NCI-H1105 treated with DMSO at 0.1 percent for 48 hours (cell line): ENCODE data around the gene HEPACAM.

Source experiments
- DNase-seq: peaks from one replicate; lab custom pipeline; 2025; lab: John Stamatoyannopoulos, UW

HEPACAM gene

GRCh38 chr11:124942466-124943253, 6.8 kb upstream of the HEPACAM start:
- DNase-seq, result no peak

- no peak for DNase-seq
These were observed 5.9 kb upstream of the HEPACAM start for GRCh38 chr11:124941703-124942102.

- DNase-seq, result no peak
These were observed 3.1 kb upstream of the HEPACAM start for GRCh38 chr11:124938970-124939369.

GRCh38 chr11:124938206-124938765, 2.4 kb upstream of the HEPACAM start:
- DNase-seq, result no peak

GRCh38 chr11:124937336-124937935, 1.6 kb upstream of the HEPACAM start:
- no peak for DNase-seq

GRCh38 chr11:124934862-124935547, 842 bp downstream of the HEPACAM start:
- no peak for DNase-seq

GRCh38 chr11:124930799-124931198, 5.0 kb downstream of the HEPACAM start:
- no peak for DNase-seq

GRCh38 chr11:124928942-124929665, 6.7 kb downstream of the HEPACAM start:
- DNase-seq, result no peak

- no peak for DNase-seq
These were observed 12.6 kb downstream of the HEPACAM start for GRCh38 chr11:124923296-124923695.

- DNase-seq, result no peak
These were observed 13.0 kb downstream of the HEPACAM start for GRCh38 chr11:124922831-124923230.

- no peak for DNase-seq
These were observed 14.8 kb downstream of the HEPACAM start for GRCh38 chr11:124920870-124921609.

- DNase-seq, result no peak
These were observed 15.5 kb downstream of the HEPACAM start for GRCh38 chr11:124920356-124920755.

- no peak for DNase-seq
These were observed 15.9 kb downstream of the HEPACAM start for GRCh38 chr11:124919898-124920297.

GRCh38 chr11:124918950-124919349, 16.9 kb downstream of the HEPACAM start, which contains the start of gene HEPN1:
TSS of gene HEPN1 (plus strand) at chr11:124919250.
- DNase-seq, result no peak

GRCh38 chr11:124917115-124917637, 18.7 kb downstream of the HEPACAM start:
- DNase-seq, result no peak

GRCh38 chr11:124916370-124916710, 19.5 kb downstream of the HEPACAM start:
- no peak for DNase-seq

- DNase-seq, result no peak
These were observed 20.1 kb downstream of the HEPACAM start for GRCh38 chr11:124915541-124916369.

GRCh38 chr11:124902616-124903015, 33.2 kb downstream of the HEPACAM start:
- no peak for DNase-seq

- DNase-seq, result no peak
These were observed 35.4 kb downstream of the HEPACAM start for GRCh38 chr11:124900464-124900863.
